Left renal pelvis (tissue), 4 donors: ENCODE results near the gene GPHN. TPM values are rescaled to one million over a fixed set of nuclear protein-coding genes. Genes with fewer than 3 reads are reported as not detected.

Source experiments
- DNase-seq, 4 donors: peaks; one replicate each; pipeline ENCODE4 v3.0.0-alpha.2; 2013; ENCODE audit warnings: low read depth in 4 of 4, low spot score in 3 of 4
- polyA plus RNA-seq, 4 donors: library from polyadenylated mRNA; unstranded; fragments of 120-200 nt; gene quantifications; one replicate each; pipeline ENCODE4 v1.2.1, GENCODE V29; 2013; ENCODE audit not compliant: insufficient read length in 4 of 4

GPHN gene
- polyA plus RNA-seq = 10 to 100 TPM; 21.1 to 82.0 (median 66.4) TPM

GRCh38 chr14:66507722-66508546 lies at the start of gene GPHN:
TSS of gene GPHN (plus strand) at chr14:66508147.
- DNase-seq = peak; percentile 88 to 92 (median 90)

- no peak for DNase-seq
Measured at GRCh38 chr14:66459603-66460002, 48.3 kb upstream of the GPHN start.

- no peak for DNase-seq
Measured at GRCh38 chr14:66464261-66464660, 43.7 kb upstream of the GPHN start.

GRCh38 chr14:66468778-66469367 lies 39.1 kb upstream of the GPHN start:
- no peak for DNase-seq

GRCh38 chr14:66471584-66471983 lies 36.4 kb upstream of the GPHN start:
- DNase-seq = no peak

GRCh38 chr14:66472251-66472650 lies 35.7 kb upstream of the GPHN start:
- DNase-seq = no peak

- no peak for DNase-seq
Measured at GRCh38 chr14:66473223-66473622, 34.7 kb upstream of the GPHN start.

- DNase-seq = no peak
Measured at GRCh38 chr14:66476964-66477363, 31.0 kb upstream of the GPHN start.

- DNase-seq = no peak
Measured at GRCh38 chr14:66477567-66477966, 30.4 kb upstream of the GPHN start.

- DNase-seq = no peak
Measured at GRCh38 chr14:66482873-66483272, 25.1 kb upstream of the GPHN start.

- DNase-seq = no peak
Measured at GRCh38 chr14:66483322-66483721, 24.6 kb upstream of the GPHN start.

GRCh38 chr14:66485029-66485428 lies 22.9 kb upstream of the GPHN start:
- no peak for DNase-seq

- no peak for DNase-seq
Measured at GRCh38 chr14:66485910-66486421, 22.0 kb upstream of the GPHN start, which contains the start of gene CCDC196. TSS of gene CCDC196 (plus strand) at chr14:66486371. CDS start at chr14:66486503, 132 bp downstream.

- DNase-seq = no peak
Measured at GRCh38 chr14:66487164-66487563, 20.8 kb upstream of the GPHN start.

- no peak for DNase-seq
Measured at GRCh38 chr14:66490143-66491111, 17.5 kb upstream of the GPHN start.

GRCh38 chr14:66493750-66494149 lies 14.2 kb upstream of the GPHN start:
- DNase-seq = no peak

- DNase-seq = peak in 2 of 4 donors; percentile 36 to 49
Measured at GRCh38 chr14:66495218-66496098, 12.5 kb upstream of the GPHN start.

GRCh38 chr14:66496188-66496807 lies 11.6 kb upstream of the GPHN start:
- no peak for DNase-seq

- no peak for DNase-seq
Measured at GRCh38 chr14:66496911-66497310, 11.0 kb upstream of the GPHN start.
